Measurements from ENCODE around the gene IL22RA1. TPM values are rescaled to one million over a fixed set of nuclear protein-coding genes. Genes with fewer than 3 reads are reported as not detected.

IL22RA1 gene
- polyA plus RNA-seq, 2 of the 4 experiments (the other 2 are of a cell fraction) = 1.5 to 1.7 TPM

- CTCF ChIA-PET = interaction anchor here (2.0 kb wide), 1 partner anchor 23 kb away, joined by 6 read pairs; no protein-coding TSS in a partner anchor
- POLR2A ChIA-PET = no interaction called here
- TF ChIP-seq TP53 (CRISPR knock-in tag; IDR thresholded peaks at IDR 0.05) (no peak), CHD4 (IDR thresholded peaks at IDR 0.05; ENCODE audit: borderline replicate concordance) (no peak), HES2 (IDR thresholded peaks at IDR 0.05) (no peak), KDM5A (IDR thresholded peaks at IDR 0.05) (no peak), FOSL2 (IDR thresholded peaks at IDR 0.05) (no peak), FOSL2 (CRISPR knock-in tag; IDR thresholded peaks at IDR 0.05) (no peak), HOXA7 (CRISPR knock-in tag; IDR thresholded peaks at IDR 0.05) (no peak), ESRRA (IDR thresholded peaks at IDR 0.05; ENCODE audit: borderline replicate concordance, low read length) (no peak), RCOR1 (IDR thresholded peaks at IDR 0.05; ENCODE audit: low read depth, low read length) (no peak), HOXB5 (CRISPR knock-in tag; IDR thresholded peaks at IDR 0.05) (no peak), PHF8 (IDR thresholded peaks at IDR 0.05; ENCODE audit: borderline replicate concordance, low read depth) (no peak), JUNB (IDR thresholded peaks at IDR 0.05) (no peak), HEYL (CRISPR knock-in tag; IDR thresholded peaks at IDR 0.05) (no peak), CEBPB (IDR thresholded peaks at IDR 0.05) (no peak), POLR2A (IDR thresholded peaks at IDR 0.05; ENCODE audit: low read length) (no peak), NPAS2 (CRISPR knock-in tag; IDR thresholded peaks at IDR 0.05; ENCODE audit: borderline replicate concordance) (no peak)
- Histone ChIP-seq H3K4me1 (peaks cover 6% of the 10 kb centered on the region; the same call in 1 of the 3 replicates), H3K9me3 (no peaks in the 10 kb centered on the region), H3K27ac (no peak overlapping the region), H3K4me3 (no peak overlapping the region), H3K4me2 (no peak overlapping the region)
- no peak for FAIRE-seq
- 93% methylated on average over 3 of the region's 5 CpGs for WGBS (ENCODE audit: missing lambda C conversion rate)
- DNase-seq (ENCODE audit: low read depth in 1 of 2, low spot score in 1 of 2) = no peak
- peak in 1 of 2 experiments; percentile 41; a peak in 1 of 6 replicates for ATAC-seq
Measured at GRCh38 chr1:24094554-24094953, 48.4 kb downstream of the IL22RA1 start.

GRCh38 chr1:24093732-24094131 is 49.2 kb downstream of the IL22RA1 start:
- no peak for TF ChIP-seq EHMT2 (IDR thresholded peaks at IDR 0.05; ENCODE audit: low read depth)
- no peak for TF ChIP-seq NFE2L2 (conservative IDR thresholded peaks at IDR 0.05; ENCODE audit: low read length)
- TF ChIP-seq HOXA7 (CRISPR knock-in tag; IDR thresholded peaks at IDR 0.05) = no peak
- TF ChIP-seq HEYL (CRISPR knock-in tag; IDR thresholded peaks at IDR 0.05) = no peak
- TF ChIP-seq MAZ (IDR thresholded peaks at IDR 0.05; ENCODE audit: borderline replicate concordance, low read depth, low read length) = no peak
- TF ChIP-seq JUN (IDR thresholded peaks at IDR 0.05) = no peak
- no peak for TF ChIP-seq SREBF2 (IDR thresholded peaks at IDR 0.05)
- TF ChIP-seq BCL3 (IDR thresholded peaks at IDR 0.05) = no peak
- no peak for TF ChIP-seq CTCF (IDR thresholded peaks at IDR 0.05)
- TF ChIP-seq HOXB5 (CRISPR knock-in tag; IDR thresholded peaks at IDR 0.05) = no peak
- TF ChIP-seq FOSL2 (IDR thresholded peaks at IDR 0.05) = no peak
- TF ChIP-seq FOSL2 (CRISPR knock-in tag; IDR thresholded peaks at IDR 0.05) = no peak
- no peak for TF ChIP-seq GATA3 (IDR thresholded peaks at IDR 0.05; ENCODE audit: borderline replicate concordance)
- no peak for TF ChIP-seq HOXB13 (CRISPR knock-in tag; IDR thresholded peaks at IDR 0.05; ENCODE audit: low read depth)
- no peak for TF ChIP-seq BHLHE40 (IDR thresholded peaks at IDR 0.05; ENCODE audit: low read depth, low read length)
- no peak for TF ChIP-seq TP53 (CRISPR knock-in tag; IDR thresholded peaks at IDR 0.05)
- no peak for TF ChIP-seq ESRRA (IDR thresholded peaks at IDR 0.05; ENCODE audit: borderline replicate concordance, low read length)
- no peak for TF ChIP-seq CHD2 (IDR thresholded peaks at IDR 0.05; ENCODE audit: low read length, partially characterized antibody)
- Histone ChIP-seq H3K4me2 (no peak overlapping the region), H3K9me3 (no peaks in the 10 kb centered on the region), H3K4me1 (no peaks in the 10 kb centered on the region), H3K4me3 (no peak overlapping the region), H3K27ac (no peak overlapping the region)
- no peak for FAIRE-seq
- WGBS (ENCODE audit: missing lambda C conversion rate) = 73% methylated on average over 7 of the region's 9 CpGs
- no peak for DNase-seq (ENCODE audit: low read depth in 1 of 2, low spot score in 1 of 2)
- ChIA-PET POLR2A (no interaction called here), CTCF (interaction anchor here (0.6 kb wide), 1 partner anchor 9 kb away, joined by 4 read pairs; no protein-coding TSS in a partner anchor)
- no peak for ATAC-seq

Data from A549 (cell line).